SK-MEL-5 (cell line): ENCODE measurements around the gene KRT82. TPM values are rescaled to one million over a fixed set of nuclear protein-coding genes. Genes with fewer than 3 reads are reported as not detected.

Source experiments
- DNase-seq: peaks from one replicate; pipeline ENCODE4 v3.0.0-alpha.2; 2016; ENCODE audit warnings: low read depth, low spot score
- in situ Hi-C: cut with HindIII; loops from 2 replicates; pipeline ENCODE4 v1.10.0; 2016; ENCODE audit warnings: low sequenced_read_pairs, high pct_unique_total_duplicates, low pct_unique_long_range_greater_than_20kb
- total RNA-seq: library from RNA; depleted of rRNA; stranded (reverse); fragments of >200 nt; shearing (Covaris generic); gene quantifications from 2 replicates; pipeline ENCODE4 v1.2.3, GENCODE V29; 2014

KRT82 gene
- total RNA-seq, 1 experiment from 2014 or later = not detected

- in situ Hi-C loops = no loop called here
Measured at GRCh38 chr12:52372216-52373154, 33.6 kb downstream of the KRT82 start.

GRCh38 chr12:52371716-52372115, 34.4 kb downstream of the KRT82 start:
- in situ Hi-C loops = no loop called here
- DNase-seq = no peak

More at GRCh38 chr12:52372216-52373154, 33.6 kb downstream of the KRT82 start:
- DNase-seq = peak; percentile 86

GRCh38 chr12:52370926-52371608, 35.1 kb downstream of the KRT82 start:
- no peak for DNase-seq
- in situ Hi-C loops = no loop called here

- no peak for DNase-seq
- in situ Hi-C loops = no loop called here
Measured at GRCh38 chr12:52369809-52370208, 36.3 kb downstream of the KRT82 start.

GRCh38 chr12:52369211-52369610, 36.9 kb downstream of the KRT82 start:
- in situ Hi-C loops = no loop called here
- no peak for DNase-seq

GRCh38 chr12:52368508-52368907, 37.6 kb downstream of the KRT82 start:
- in situ Hi-C loops = no loop called here
- DNase-seq = no peak

GRCh38 chr12:52367876-52368275, 38.3 kb downstream of the KRT82 start:
- no peak for DNase-seq
- in situ Hi-C loops = no loop called here

GRCh38 chr12:52366738-52367485, 39.2 kb downstream of the KRT82 start, which contains the start of gene KRT85:
Gene KRT85 (minus strand): TSS chr12:52367481. CDS start chr12:52367405, 76 bp downstream.
- in situ Hi-C loops = no loop called here
- no peak for DNase-seq

GRCh38 chr12:52364901-52365489, 41.1 kb downstream of the KRT82 start:
- DNase-seq = no peak
- in situ Hi-C loops = no loop called here

GRCh38 chr12:52364061-52364460, 42.1 kb downstream of the KRT82 start:
- no peak for DNase-seq
- in situ Hi-C loops = no loop called here

GRCh38 chr12:52363111-52363679, 42.9 kb downstream of the KRT82 start:
- in situ Hi-C loops = no loop called here

GRCh38 chr12:52362118-52362726, 43.9 kb downstream of the KRT82 start:
- peak; percentile 31 for DNase-seq
- in situ Hi-C loops = no loop called here

More at GRCh38 chr12:52363111-52363679, 42.9 kb downstream of the KRT82 start:
- no peak for DNase-seq

- no peak for DNase-seq
- in situ Hi-C loops = no loop called here
Measured at GRCh38 chr12:52361553-52361952, 44.6 kb downstream of the KRT82 start.

GRCh38 chr12:52360663-52361271, 45.4 kb downstream of the KRT82 start:
- DNase-seq = no peak
- in situ Hi-C loops = no loop called here

GRCh38 chr12:52360106-52360662, 46.0 kb downstream of the KRT82 start:
- in situ Hi-C loops = no loop called here
- no peak for DNase-seq

GRCh38 chr12:52359621-52360061, 46.5 kb downstream of the KRT82 start:
- in situ Hi-C loops = no loop called here
- no peak for DNase-seq
